Measurements from ENCODE around the gene ARID1B.
A peak's percentile ranks its signal among the peaks of the same experiment; 100 is the strongest.

ARID1B gene

DNA sequence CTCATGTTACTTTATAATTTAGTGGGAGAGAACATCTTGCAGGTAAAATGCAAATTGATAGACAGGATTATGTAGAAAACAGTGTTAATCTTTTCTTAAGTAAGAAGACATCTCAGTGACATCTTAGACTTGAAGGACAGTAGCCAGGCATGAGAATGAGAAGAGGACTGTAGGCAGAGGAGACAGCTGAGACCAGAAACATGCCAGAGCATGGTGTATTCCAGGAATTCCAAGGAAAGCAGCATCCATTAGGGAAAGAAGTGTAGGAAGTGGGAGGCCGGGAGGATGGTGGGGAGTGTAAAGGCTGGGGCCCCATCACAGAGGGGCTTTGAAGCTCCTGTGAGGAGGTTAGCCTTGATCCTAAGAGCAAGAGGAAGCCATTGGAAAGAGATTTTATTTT lies 225.6 kb downstream of the ARID1B start:
- TF ChIP-seq GATA2 (IDR thresholded peaks at IDR 0.05; ENCODE audit: low read depth, low read length) (no peak), GATA3 (IDR thresholded peaks at IDR 0.05; ENCODE audit: low read depth, low read length) (no peak)

DNA sequence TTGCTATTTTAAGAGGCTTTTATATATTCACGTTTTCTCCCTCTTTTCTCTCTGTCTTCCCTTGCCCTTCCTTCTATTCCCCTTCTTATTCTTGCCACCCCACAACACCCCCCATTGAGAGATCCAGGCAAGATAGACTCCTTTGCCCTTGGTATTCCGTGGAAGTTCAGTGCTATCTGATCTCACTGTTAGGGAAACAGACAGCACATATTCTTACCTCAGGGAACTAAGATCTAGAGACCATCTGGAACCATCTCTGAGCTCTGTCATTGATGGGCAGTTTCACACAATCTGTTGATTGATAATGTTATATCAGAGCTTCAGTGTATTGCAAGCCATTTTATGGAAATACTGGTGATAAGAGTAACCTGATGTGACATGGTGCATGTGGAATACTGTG lies 228.8 kb downstream of the ARID1B start:
- TF ChIP-seq GATA3 (IDR thresholded peaks at IDR 0.05; ENCODE audit: low read depth, low read length): peak; percentile 64
- TF ChIP-seq GATA2 (IDR thresholded peaks at IDR 0.05; ENCODE audit: low read depth, low read length): peak; percentile 76

DNA sequence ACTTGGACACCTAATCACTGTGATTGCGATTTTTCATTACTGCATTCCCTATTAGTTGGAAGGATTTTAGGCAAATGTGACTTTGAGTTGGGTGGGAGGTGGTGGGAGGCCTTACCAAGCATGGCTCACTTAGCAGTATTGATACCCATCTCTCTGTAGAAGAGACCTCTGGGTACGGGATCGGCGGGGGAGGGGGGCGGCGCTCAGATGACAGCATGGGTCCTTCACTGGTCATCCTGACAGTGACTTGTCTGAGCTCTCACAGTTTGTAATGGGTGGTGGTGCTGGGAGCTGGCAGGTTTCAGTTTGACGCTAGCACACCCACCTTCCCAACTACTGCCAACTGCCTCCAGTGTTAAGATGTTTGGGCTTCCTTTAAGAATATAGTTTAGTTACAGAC lies 231.4 kb downstream of the ARID1B start:
- TF ChIP-seq GATA3 (IDR thresholded peaks at IDR 0.05; ENCODE audit: low read depth, low read length) (no peak), GATA2 (IDR thresholded peaks at IDR 0.05; ENCODE audit: low read depth, low read length) (no peak)

DNA sequence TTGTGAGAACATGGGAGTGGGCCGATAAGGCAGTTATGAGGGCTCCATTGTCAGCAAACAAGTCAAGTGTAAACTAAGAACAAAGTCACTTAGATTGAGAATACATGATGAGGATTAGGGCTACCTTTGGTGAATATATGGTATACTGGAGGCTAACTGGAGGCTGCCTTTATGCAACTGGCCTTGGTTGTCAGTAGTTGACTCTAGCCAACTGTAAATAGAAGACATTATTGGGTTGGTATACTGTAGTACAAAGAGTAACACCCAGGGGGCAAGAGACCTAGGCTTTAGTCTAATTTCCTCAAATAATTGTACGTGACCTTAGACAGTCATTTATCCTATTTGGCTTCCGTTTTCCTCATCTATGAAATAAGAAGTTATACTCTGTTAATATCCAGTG lies 235.2 kb downstream of the ARID1B start:
- TF ChIP-seq GATA2 (IDR thresholded peaks at IDR 0.05; ENCODE audit: low read depth, low read length) (no peak), GATA3 (IDR thresholded peaks at IDR 0.05; ENCODE audit: low read depth, low read length) (no peak)

DNA sequence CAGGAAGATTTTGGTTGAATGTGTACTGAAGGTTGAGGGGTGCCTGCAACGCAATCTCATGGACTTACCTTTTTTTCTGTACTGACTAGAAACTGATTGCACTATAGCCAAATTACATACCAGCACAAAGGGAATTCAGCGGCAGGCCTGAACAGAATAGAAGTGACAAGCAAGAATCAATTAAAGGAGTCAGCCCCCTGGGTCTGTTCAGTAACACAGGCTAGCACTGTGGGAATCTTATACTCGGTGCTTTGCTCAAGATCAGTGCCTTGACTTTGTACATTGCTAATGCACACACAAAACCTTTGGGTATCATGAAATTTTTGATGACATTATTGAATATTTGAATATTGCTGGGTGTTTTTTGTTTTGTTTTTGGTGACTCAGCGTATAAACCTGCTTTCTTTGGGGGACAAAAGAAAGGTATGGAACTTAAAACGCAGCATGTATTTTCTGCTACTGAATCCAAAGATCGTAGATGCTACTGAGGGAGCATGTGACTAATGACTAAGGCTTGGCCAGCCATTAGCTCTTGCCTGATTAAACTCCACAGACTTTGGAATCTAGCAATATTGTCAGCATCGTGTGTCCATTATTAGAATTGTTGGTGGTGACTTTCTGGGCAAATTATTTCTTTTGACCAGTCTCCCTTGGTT lies 236.6 kb downstream of the ARID1B start:
- TF ChIP-seq GATA3 (IDR thresholded peaks at IDR 0.05; ENCODE audit: low read depth, low read length) (no peak), GATA2 (IDR thresholded peaks at IDR 0.05; ENCODE audit: low read depth, low read length) (no peak)

DNA sequence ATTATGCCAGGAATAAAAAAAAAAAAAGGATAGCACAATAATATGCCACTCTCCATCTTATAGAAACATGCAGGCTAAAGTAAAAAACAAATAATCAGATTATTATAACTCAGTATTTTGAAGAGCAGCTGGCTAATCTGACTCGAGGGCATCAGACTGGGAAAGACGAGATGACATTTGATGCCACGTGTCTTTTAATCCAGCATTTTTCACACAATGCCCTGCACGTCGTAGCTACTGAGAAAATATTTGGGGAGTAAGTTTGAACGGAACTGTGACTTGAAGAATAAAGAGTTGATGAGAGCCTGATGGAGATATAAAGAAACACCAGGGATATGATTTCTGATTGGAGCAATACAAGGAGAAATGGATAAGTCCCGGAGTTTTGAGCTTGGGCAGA lies 237.7 kb downstream of the ARID1B start:
- no peak for TF ChIP-seq GATA2 (IDR thresholded peaks at IDR 0.05; ENCODE audit: low read depth, low read length)
- no peak for TF ChIP-seq GATA3 (IDR thresholded peaks at IDR 0.05; ENCODE audit: low read depth, low read length)

DNA sequence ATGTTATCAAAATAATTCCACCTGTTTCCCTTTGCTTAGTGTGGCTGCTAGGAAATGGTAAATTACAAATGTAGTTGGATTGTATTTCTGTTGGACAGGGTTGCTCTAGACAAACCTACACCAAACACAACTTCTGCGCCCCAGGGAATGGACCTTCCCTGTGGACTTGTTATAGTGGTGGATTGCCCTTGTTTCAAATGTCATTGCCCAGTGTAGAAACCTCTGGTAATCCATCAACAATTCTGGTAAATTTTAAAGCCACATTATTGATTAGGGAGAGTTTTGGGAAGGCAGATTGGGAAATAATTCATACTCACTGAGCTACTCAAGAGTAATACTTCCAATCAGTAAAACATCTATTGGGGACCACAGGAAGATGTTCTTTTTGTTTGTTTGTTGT lies 239.8 kb downstream of the ARID1B start:
- TF ChIP-seq GATA3 (IDR thresholded peaks at IDR 0.05; ENCODE audit: low read depth, low read length) (no peak), GATA2 (IDR thresholded peaks at IDR 0.05; ENCODE audit: low read depth, low read length) (no peak)

DNA sequence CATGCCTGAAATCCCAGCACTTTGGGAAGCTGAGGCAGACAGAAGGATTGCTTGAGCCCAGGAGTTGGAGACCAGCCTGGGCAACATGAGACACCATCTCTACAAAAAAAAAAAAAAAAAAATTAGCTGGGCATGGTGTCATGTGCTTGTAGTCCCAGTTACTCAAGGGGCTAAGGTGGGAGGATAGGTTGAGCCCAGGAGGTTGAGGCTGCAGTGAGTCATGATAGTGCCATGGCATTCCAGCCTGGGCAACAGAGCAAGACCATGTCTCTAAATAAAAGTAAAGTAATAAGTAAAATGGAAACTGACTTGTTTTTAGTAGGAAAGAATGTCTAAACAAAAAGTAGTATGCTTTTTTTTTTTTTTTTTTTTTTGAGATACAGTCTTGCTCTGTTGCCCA lies 240.7 kb downstream of the ARID1B start:
- TF ChIP-seq GATA2 (IDR thresholded peaks at IDR 0.05; ENCODE audit: low read depth, low read length) (no peak), GATA3 (IDR thresholded peaks at IDR 0.05; ENCODE audit: low read depth, low read length) (no peak)

DNA sequence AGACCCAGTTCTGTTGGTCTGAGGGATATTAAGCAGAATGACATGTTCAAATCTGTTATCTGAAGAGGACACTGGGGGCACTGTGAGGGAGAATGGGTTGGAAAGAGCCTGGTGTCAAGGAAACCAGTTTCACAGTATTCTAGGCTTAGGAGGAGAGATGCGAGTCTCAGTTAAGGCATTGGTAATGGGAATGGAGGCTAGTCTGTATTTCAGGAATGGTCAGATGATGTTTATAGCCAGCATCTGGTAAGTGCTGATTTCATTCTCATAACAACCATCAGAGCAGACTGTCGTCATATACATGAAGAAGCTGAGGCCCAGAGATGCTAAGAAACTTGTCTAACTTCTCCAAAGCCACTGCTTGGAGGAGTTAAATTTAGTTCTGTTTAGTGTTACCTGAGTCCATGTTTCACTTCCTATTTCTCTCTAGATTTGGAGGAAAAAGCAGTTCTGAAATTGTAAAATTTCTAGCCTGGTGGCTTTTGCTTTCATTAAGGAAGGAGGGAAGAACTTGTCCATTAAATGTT lies 242.0 kb downstream of the ARID1B start:
- TF ChIP-seq GATA3 (IDR thresholded peaks at IDR 0.05; ENCODE audit: low read depth, low read length) (no peak), GATA2 (IDR thresholded peaks at IDR 0.05; ENCODE audit: low read depth, low read length) (no peak)

DNA sequence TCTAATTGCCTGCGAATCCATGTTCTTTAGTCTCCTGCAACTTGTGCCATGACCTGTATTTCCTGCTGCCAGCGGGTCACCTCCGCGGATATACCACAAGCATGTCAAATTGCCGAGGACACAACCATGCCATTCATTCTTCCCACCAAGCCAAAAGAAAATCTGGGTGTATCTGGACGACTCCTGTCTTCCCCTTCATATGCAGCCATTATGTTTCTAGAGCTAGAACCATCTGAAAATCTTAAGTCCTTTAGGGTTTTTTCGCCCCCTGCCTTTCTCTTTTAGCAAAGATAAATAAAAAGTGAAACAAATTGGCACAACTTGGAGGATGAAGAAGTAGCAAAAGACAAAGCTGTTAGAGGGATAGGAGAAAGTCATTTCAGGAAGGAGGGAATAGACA lies 242.6 kb downstream of the ARID1B start:
- TF ChIP-seq GATA3 (IDR thresholded peaks at IDR 0.05; ENCODE audit: low read depth, low read length): no peak
- no peak for TF ChIP-seq GATA2 (IDR thresholded peaks at IDR 0.05; ENCODE audit: low read depth, low read length)

DNA sequence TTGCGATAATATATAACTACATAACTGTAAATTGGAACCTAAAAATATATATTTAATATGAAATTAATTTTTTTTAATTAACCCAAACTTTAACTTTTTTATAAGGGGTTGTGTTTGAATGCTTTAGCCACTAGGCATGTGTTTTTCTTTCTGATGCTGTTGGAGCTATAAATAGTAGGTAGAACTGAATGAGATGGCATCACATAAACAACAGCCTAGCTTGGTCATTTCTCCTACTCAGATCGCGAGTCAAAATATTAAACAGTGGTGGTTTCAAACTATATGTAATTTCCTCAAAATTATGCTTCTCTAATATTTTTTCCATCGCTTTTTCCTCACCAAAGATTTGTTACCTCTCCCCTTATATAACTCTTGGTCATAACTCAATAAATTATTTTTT lies 243.2 kb downstream of the ARID1B start:
- TF ChIP-seq GATA3 (IDR thresholded peaks at IDR 0.05; ENCODE audit: low read depth, low read length): no peak
- no peak for TF ChIP-seq GATA2 (IDR thresholded peaks at IDR 0.05; ENCODE audit: low read depth, low read length)

DNA sequence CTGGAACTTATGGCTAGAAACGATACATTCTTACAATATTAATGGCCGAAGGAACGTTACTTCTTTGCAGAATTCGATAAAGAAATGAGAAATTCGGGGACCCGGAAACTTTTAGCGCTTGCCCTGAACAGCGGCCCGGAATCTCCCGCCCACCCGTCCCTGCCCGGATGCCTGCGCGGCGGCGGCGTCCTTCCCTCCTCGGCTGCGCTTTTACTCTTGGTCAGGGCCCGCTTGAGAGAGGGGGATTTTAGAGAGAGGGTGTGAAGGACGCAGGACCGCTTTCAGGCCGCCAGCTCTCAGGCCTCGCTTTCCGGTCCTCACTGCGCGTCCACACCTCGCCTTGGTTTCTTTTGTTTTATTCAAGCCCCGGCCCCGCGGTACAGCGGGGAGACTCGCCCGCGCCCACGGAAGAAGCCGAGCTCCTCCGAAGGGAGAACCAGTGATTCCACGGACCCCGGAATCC lies 243.7 kb downstream of the ARID1B start:
- TF ChIP-seq GATA2 (IDR thresholded peaks at IDR 0.05; ENCODE audit: low read depth, low read length) (no peak), GATA3 (IDR thresholded peaks at IDR 0.05; ENCODE audit: low read depth, low read length) (no peak)

DNA sequence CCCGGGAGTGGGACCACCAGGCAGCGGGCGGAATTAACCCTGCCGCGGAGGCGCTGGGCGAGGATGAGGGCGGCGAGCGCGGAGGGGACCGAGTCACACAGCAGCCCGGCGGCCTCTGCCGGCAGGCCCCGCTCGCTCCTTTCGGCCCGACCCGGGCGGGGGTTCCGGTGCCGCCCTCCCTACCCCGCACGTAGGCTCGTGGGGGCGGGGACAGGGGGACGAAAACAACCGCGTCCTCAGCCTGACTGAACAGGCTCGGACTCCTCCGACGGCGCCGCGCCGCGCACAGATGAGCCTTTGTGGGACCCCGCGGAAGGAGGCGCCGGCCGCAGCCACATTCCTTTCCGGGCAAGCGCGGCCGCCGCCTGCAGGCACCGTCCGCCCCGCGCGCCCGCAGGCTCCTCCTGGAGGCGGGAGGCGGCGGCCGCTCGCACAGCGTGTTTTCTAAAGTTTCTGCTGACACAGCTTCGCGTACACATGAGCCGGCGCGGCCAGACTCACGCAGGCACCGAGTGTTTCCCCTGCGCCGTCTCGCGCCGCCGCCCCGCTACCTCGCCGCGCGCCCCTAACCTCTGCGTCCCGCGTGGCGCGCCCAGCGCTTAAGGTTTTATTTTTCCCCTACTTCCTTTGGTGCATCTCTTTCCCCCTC lies 244.3 kb downstream of the ARID1B start:
- TF ChIP-seq GATA2 (IDR thresholded peaks at IDR 0.05; ENCODE audit: low read depth, low read length) (no peak), GATA3 (IDR thresholded peaks at IDR 0.05; ENCODE audit: low read depth, low read length) (no peak)

DNA sequence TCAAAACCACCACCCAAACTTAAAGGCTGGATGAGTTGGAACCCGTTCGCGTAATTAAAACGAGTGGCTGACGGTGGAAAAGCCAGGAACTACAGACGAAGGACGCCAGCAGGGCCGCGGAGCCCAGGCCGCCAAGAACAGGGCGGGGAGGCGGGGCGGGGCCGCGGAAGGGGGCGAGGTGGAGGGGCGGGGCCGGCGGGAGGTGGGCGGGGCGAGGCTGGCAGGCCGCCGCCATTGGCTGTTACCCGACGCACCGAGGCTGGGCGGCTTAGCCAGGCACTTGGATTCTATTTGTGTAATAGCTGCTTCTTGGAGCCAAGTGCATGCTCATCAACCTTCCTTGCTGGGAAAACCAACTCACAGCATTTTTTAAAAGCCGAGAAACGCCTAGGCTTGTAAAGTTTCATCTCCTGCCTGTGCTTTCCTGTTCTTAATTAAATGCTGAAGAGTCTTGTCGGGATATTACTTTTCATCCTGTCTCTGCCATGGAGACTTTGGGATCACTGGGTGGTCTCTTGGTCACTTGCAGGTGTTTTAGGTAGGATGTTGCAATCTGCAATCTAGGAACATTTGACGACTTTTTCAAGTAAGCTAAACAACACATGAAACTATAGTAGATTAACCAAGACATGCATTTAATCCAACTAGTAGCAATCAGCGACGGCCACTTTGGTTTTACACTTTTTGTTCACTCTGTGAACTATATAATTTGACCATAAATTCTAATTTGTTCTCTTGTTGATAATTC lies 245.0 kb downstream of the ARID1B start:
- TF ChIP-seq GATA3 (IDR thresholded peaks at IDR 0.05; ENCODE audit: low read depth, low read length) (no peak), GATA2 (IDR thresholded peaks at IDR 0.05; ENCODE audit: low read depth, low read length) (no peak)
